GM19023 (cell line): ENCODE data around the gene PRDM16.

Experiments used
- ATAC-seq: cut with Tn5 transposase; IDR thresholded peaks from one replicate; pipeline ENCODE4 v1.9.1; 2021; ENCODE audit warnings: mild to moderate bottlenecking, moderate library complexity; ENCODE audit not compliant: unreplicated experiment

PRDM16 gene

DNA sequence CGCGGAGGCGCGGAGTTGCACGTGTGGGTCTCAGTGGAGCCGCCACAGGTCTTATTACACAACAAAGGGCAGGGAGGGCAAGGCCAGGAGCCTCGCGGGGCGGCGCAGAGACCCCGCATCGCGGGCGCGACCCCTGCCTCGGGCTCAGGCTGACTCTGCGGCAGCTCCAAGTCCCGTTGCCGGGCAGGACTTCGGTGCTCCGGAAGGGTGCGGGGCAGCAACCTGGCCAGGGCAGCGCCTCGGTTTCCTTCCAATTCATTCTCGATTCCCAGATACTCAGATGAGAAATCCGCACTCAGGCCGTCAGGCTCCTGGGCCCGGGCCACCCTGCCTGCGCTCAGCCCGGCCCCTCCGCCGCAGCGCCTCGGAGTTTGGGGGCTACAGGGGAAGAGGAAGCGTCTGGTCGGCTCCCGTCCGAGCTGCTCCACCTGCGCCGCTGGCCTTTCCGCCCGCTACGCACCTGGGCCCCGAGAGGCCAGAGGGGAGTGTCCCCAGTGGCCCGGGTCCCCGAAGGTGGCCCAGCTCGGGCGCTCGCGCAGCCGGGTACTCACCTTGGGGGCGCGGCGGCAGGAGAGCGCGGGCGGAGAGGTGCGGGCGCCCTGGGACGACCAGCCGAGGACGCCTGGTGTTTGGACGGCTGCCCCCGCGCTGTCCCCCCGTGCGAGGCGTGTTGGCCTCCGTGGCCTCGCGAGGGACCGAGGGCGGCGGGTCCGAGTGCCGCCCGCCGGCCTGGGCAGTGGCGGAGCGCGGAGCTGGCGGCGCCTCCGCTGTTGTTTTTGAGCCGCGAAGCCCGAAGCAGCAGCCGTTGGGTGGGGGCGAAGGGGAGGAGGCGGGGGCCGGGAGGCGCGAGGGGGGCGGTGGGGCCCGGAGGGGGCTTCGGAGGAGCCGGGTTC is 1.1 kb upstream of the PRDM16 start:
- ATAC-seq, result no peak

DNA sequence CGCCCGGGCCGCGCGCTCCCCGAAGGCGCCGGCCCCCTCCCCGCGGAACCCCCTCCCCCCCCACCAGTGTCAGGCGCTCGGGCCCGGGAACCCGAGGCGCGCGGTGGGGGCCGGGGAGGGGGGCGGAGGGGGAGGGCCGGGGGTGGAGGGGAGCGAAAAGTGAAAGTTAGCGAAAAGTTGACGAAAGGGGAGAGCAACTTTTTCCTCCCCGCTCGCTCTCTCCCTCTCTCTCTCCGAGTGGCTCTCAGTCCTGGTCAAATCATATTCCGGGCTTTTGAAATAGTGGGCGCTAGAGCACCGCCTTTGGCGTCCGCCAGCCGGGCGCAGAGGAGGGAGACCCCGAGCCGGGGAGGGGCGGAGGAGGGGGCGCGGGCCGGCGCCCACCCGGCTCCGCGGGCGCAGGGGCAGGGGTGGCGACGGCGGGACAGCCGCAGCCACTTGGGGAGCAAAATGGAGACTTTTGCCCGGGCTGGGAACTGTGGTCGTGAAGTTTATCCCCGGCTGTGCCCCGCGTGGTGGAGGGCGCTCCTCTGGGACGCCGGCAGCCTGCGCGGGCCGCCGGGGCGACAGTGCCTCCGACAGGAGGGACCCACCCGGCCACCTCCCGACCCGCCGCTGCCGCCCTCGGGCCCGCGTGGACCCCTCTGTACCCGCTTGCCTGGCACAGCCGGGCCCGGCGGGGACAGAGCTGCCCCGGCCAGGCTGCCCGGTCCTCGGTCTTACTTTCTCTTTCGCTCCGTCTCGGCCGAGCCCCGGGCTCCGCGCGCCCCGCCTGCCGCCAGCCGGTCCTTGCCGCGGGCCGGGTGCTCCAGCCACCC is 697 bp downstream of the PRDM16 start:
- ATAC-seq, result no peak

DNA sequence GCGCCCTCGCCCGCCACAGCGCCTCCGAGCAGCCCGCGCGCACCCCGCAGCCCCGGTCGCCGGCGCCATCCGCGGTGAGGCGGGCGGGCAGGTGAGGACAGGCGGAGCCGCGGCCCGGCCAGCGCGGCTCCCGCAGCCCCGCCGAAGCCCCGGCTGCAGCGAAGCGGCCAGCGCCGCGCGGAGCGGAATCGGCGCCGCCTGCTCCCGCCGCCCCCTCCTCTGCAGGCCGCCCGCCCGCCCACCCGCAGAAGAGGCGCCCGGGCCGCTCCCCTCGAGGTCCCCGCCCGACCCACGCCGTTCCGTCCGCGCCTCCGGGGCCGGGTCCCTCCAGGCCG is 1.3 kb downstream of the PRDM16 start:
- ATAC-seq, result no peak

DNA sequence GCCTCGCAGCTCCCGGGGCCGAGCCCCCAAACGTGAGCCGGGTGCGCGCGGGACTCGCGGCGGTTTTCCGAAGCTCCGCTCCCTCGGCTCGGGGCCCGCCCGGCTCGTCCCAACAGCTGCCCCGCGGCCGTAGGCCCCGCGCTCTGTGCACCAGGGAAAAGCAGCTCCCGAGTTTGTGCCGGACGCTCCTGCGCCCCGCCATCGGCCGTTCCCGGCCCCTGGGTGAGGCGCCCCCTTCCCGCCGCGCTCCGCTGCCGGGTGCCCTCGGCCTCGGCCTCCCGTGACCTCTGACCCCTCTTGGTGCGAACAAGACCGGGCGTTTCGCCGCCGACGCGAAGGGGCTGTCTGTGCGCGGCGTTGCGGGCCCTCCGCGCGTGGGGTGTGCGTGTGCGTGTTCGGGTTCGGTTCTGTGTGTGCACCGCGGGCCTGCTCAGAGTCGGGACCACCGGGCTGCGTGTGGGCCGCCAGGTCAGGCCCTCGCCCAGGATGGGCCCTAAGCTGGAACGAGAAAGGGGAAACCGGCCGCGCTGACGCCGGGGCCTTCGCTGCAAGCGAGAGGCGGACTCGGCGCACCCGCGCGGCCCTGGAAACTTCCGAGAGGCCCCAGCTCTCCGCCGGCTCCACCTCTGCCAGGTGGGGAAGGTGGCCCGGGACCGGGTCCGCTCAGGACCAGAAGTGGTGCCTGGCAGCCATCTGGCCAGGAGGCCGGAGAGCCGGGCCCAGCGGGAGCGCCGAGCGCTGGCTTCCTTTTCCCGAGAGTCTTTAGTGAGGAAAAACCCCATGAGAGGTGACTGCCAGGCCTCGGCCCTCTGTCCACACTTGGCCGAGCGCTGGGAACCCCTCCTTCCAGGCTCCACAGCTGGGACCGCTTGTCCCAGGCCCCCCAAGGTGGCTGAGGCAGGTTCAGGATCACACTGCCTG is 1.9 kb downstream of the PRDM16 start:
- no peak for ATAC-seq

DNA sequence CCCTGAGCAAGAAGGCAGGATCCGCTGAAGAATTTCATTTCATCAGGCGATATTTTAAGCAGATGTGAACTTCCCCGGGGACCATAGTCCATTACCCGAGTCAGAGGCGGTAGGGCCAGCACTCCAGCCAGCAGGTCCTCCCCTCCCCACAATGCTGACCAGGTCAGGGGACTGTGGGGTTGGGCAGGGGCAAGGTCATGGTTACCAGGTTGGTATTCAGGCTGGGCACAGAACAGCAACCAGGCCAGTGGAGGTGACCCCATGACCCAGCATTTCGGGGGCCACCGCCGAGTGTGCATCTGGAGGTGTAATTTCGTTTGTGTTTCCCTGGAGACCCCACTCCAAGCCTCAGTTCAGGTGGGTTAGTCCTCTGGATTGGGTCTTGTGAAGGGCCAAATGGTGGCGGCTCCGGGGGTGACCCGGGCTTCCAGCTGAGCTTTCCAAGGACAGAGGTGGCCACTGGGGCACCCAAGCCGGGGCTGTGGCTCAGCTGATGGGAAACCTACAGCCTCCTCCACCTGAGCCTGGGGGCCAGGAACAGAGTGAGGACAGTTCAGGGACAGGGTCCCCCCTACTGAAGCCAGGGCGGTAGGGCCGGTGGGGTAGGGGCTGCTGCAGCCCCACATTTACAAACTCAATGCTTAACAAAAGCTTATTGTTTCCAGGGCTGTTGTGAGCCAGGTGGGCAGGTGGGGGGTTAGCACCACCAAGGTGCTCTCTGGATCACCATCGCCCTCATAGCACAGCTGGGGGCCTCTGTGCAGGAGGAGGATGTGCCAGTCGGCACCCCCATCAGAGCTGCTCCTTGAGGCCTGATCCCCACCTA is 2.8 kb downstream of the PRDM16 start:
- no peak for ATAC-seq

DNA sequence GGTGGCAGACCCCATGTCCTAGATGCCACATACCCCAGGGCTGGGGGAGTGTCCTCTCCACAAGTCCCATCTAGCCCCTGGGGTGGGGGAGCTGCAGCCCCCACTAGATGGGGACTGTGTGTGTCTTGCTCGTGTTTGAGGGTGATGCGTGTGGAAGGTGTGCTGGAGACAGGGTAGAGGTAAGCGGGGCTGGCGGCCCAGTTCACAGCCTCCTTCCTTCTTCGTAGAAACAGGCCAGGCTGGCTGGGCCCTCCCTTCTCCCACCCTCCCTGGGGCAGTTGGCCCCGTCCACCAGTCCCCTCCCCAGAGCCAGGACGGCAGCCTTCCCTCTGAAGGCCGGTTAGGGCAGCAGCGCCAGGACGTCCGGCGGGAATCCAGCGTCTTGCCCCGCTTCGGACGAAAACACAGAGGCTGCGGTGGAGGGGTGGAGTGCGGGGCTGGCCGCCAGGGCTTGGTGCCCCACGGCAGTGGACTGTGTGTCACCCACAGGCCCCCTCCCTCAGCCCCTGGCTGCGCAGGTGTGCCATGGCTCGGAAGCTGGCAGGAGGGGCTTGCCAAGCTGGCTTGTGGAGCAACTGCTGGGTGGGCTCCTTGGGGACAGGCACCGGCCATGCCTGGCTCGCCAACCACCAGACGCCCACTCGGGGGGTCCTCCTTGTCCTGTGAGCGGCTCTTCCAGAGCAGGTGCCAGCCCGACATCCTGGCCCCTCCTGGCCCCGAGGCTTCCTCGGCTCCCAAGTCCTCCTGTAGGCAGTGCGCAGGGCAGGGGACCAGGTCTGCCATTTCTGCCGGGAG is 3.6 kb downstream of the PRDM16 start:
- ATAC-seq, result no peak

DNA sequence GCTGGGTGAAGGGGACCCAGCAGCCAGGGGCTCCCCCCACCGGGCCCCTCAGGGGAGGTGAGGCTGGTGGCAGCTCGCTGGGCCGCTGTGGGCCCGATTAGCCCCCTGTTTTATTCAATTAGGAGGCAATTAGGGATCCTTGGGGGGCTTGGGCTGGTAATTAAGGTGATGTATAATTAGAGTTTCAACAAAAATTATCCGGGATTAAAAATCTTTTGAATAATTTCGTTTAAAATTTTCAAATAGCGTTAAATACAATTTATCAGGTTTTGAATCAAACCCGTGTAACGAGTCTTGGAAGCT is 4.1 kb downstream of the PRDM16 start:
- no peak for ATAC-seq

DNA sequence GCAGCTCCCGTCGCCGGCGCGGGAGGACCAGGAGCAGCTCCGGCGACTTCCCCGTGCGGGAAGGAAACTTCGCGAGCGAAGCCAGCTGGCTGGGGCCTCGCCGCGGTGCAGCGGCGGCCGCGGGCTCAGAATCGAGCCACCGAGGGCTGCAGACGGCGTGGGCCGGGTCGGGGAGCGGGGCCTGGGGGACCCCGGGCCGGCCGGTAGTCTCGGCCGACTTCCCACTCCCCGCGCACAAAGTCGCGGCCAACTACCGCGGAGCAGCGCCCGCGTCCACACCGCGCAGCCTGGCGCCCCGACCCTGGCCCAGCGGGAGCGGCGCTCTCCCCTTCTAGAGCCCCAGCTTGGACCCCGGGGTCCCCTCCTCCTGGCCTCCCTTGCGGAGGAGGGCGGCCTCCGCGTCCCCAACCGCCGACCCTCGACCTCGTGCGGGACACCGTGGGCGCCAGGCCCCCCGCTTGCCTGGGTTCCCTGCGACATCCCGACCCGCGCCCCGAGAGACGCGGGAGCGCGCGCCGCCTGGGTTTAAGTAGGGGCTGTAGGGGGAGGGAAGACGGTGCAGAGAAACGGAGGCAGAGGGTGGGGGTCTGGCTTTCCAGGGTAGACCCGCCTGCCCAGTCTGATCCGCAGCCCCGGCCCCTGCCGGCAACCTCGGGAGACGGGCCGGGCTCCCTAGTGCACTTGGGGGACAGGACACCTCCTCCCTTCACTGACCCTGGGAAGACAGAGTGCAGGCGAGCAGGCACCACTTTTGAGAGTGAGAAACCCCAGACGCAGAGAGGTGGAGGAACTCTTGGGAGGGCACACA is 4.7 kb downstream of the PRDM16 start:
- ATAC-seq, result no peak

DNA sequence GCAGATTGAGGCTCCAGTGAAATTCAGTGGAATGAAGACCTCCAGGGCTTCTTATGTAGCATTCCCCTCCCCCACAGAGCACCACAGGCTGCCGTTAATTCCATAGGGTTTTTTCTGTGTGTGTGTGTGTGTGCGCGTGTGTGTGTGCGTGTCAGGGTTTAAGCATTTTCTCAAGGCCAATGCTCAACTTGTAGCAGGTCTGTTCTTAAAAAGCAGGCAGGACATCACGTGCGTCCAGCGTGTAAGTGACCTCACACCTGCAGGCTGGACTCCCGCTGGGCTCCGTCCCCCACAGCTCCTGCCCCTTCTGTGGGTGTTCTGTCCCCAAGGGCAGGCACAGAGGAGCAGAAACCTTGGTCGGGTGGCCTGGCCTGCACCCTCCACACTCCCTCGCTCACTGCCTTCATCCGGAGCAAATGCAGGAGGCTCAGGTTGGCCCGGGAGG is 5.3 kb downstream of the PRDM16 start:
- ATAC-seq, result no peak

DNA sequence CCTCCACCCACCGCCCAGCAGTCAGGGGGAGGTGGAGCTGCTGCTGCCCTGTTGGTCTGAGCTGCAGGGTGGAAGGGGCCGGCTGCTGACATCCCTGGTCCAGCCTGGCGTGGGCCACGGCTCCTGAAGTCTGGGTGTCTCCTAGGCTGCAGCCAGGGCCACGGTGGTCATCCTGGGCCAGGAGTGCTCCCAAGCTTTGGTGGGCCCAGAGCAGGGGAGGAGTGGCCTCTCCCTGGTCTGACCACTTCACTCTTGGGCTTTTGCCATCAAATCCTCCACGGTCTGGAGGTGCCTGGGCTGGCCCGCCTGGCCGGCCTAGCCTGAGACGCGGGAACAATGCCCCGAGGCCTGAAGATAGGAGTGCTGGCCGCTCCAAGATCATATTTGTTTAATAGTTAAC is 5.8 kb downstream of the PRDM16 start:
- no peak for ATAC-seq

DNA sequence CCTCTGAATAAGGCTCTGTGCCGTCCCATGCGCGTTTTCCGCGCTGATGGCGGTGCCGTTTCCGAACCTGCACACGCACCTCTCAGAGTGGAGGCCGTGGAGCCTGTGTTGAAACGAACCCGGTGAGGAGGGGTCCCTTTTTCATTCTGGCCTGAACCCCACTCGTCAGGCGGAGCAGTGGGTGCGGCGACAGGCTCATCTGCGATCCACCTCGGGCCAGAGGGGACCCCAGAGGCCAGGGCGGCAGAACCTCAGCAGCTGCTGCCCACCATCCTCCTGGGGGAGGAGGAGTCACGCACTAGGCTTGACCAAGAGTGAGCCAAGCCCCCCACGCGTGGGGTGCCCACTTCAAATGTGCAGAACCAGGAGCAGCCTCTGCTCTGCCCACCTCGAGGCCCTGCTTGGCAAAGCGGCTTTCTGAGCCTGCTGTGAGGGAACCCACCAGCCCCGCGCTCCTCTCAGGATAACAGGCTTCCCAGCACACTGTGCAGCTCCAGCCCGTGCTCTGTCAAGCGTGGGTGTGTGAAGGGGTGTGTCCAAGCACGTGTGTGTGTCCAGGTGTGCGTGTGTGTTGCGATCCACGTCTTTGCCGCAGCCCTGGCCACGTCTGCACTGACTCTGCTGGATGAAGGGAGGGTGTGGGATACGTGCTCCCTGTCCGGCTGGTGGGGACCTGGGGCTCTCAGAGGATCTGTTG is 6.8 kb downstream of the PRDM16 start:
- no peak for ATAC-seq

DNA sequence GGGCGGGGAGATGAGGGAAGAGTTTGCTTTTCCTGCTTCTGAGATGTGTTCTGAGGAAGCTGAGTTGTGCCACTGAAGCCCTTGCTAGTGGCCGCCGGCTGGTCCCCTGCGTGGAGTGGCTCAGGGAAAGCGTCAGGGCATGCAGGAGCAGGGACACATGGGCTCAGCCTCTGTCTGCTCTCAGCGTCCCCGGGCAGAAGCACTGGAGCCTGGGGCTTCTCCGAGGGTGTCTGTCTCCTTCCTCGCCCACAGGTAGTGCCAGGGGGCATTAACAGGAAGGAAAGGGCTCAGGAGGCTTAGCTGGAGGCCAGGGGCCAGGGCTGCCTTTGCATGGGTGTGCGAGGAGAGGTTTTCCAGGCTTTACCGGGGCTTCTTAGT is 7.3 kb downstream of the PRDM16 start:
- ATAC-seq, result no peak

DNA sequence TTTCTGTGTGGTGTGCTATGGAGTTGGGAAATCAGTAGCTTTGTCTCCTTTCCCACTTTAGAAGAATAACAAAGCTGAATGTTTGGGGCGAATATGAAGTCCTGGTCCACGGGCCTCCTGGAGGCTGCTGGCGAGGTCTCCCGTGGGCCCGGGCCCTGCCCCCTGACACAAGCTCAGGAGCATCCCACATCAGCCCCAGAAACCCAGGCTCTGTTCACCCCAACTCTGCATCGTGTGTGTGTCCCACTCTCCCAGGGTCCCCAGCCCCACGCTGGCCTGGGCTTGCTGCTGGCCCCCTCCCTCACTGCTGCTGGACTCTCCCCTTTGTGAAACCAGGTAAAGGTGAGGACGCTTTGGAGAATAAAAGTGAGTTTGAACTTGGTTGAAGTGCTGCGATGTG is 8.1 kb downstream of the PRDM16 start:
- ATAC-seq, result no peak

DNA sequence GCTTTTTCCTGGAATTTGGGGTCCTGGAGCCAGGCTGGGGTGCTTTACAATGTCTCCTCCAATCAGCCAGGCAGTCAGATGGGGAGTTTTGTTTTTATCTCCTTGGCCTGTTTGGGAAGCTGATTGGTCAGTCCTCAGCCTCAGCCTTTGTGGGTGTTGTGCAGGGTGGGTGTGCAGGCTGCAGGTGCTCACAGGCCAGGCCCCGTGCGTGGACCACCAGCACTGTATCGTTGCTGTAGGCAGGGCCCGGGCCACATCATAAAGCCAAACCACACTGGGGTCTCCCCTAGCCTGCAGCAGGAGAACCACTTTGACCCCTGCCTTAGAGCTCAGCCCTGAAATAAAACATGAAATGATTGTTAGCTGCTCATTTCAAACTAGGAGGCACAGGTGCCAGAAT is 8.6 kb downstream of the PRDM16 start:
- no peak for ATAC-seq

DNA sequence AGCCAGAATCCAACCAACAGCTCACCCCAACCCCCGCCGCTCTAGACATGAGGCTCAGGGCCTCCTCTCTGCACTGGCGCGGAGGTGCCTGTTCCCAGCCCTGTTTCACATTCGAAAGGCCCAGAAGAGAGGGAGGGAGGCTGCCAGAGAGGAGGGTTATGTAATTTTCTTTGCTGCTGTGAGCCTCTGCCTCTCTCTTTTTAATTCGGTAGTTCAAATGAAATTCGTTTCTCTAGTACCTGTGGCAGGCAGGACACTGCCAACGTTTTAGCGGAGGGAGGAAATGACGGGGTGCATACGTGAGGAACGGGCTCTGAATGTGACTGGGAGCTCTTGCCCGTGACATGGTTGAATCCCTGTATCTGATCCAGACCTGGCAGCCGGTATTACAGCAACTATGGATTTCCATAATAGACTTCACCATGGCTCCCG is 9.4 kb downstream of the PRDM16 start:
- ATAC-seq, result no peak

DNA sequence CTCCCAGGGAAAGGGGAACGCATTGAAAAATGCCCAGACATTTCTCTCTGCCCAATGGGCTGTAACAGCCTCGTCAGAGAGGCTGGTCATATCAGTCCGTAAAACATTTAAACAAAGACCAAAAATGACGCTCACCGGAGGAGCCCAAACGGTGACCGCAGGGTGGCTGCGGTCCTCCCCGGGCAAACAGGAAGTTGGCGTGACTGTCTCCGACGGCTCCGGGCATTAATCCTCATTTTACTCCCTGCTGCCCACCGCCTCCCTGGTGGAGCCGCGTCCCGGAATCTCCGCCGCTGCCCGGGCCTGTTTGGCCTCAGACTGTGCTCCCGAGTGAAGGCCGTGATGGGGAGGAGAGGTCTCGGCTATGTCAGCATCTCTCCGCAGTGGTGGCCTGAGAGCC is 9.9 kb downstream of the PRDM16 start:
- no peak for ATAC-seq

DNA sequence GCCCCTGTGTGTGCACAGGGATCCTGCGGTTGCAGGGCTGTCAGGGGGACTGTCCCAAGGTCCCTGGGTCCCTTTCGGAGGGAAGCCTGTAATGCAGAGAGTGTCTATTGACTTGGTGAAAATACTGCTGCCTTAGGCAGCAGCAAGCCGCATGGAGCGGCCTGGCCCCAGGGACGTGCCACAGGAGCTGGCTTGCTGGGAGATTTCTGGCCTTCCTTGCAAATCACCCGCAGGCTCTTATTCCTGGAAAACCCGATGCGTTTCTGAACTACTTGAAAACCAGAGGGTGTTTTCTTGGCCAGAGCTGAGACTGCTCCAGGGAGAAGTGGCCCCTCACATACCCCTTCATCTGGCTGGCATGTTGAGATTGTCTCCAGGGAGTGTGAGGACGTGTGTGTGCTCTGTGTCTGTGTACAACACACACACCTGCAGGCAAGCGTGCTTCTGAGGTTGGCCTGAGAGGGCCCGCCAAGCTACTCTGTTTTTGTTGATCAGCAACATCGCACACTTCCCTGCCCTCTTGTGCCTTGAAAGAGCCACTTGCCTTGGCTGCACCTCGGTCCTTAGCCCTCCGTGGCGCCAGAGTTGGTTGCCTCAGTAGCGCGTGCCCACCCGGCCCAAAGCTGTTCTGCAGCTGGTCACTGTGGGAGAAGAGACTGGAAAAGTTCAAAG is 10.5 kb downstream of the PRDM16 start:
- ATAC-seq, result no peak
